Fibroblast of lung (primary cell): ENCODE results near the gene RAB11FIP5.

Source experiments
- CTCF ChIP-seq, 2 donors: IDR thresholded peaks in 1 of 2; conservative IDR thresholded peaks in 1 of 2; 1 replicate in 1 of 2; 2 replicates in 1 of 2; pipeline ENCODE4 v1.5.1; 2011 to 2012; ENCODE audit warnings: low read length in 2 of 2, control low read depth in 1 of 2, inconsistent platforms in 1 of 2, low read depth in 1 of 2, mild to moderate bottlenecking in 1 of 2
- EZH2 ChIP-seq: IDR thresholded peaks from 2 replicates; pipeline ENCODE4 v1.5.1; 2012; ENCODE audit warnings: low read length, control low read depth, mild to moderate bottlenecking; ENCODE audit errors: missing control alignments

- TF ChIP-seq CTCF (conservative IDR thresholded peaks at IDR 0.05 in 1 of 2, IDR thresholded peaks at IDR 0.05 in 1 of 2; ENCODE audit: low read depth in 1 of 2, low read length in 2 of 2) (no peak), EZH2 (no peak)
These were observed 2.3 kb downstream of the RAB11FIP5 start for GRCh38 chr2:73110168-73111072.
